ENCODE results near the gene P2RX1. TPM values are rescaled to one million over a fixed set of nuclear protein-coding genes. Genes with fewer than 3 reads are reported as not detected.
"Not testable (repeated sequence)": the region's sequence is repeated elsewhere in the genome, so short reads cannot be mapped to it uniquely, and the experiment has no call there.

Gene P2RX1
- total RNA-seq, 1 donor from 2014 or later: 0.47 TPM

DNA sequence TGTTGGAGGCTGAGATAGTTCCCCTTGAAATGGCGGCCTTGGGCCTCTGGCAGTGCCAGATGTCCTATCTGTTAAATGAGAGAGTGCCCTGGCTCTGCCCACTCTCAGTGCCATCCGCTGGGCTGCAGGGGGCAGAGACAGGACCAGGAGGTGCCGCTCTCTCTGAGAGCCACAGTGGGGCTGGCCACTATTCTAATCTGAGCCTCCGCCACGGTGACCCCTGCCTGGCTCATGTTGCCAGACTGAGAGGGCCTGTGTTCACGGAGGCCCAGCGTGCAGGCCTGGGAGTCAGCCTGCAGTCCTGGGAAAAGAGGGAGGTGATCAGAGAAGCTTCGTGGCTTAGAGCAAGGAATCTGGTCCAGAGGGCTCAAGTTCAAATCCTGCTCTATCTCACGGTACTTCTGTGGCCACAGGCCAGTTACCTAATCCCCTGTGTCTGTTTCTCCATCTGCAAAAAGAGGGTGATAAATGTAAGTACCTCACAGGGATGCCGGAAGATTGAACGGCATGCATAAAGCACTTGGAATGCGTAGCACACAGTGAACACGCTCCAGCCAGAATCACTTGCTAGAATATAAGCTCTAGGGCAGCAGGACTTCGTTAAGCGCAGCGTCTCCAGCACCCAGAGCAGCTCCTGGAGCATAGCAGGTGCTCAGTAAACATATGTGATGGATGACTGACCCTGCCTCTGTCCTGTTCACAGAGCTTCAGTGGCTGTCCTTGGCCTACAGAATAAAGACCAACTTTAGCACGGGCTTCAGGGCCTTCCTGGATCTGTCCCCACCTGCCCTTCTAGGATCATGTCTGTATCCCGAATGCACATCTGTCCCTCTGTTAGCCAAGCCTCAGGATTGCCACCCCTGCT lies 41.7 kb upstream of the P2RX1 start:
- no peaks in the 10 kb centered on the region for H3K27me3 Mint-ChIP-seq
- no peaks in the 10 kb centered on the region for H3K9me3 Mint-ChIP-seq
- peak overlapping the region; percentile 29 for H3K27ac Mint-ChIP-seq
- DNase-seq: no peak
- H3K4me3 Mint-ChIP-seq: no peak overlapping the region
- peaks cover 16% of the 10 kb centered on the region for H3K36me3 Mint-ChIP-seq (ENCODE audit: low read depth)
- H3K4me1 Mint-ChIP-seq: peaks cover 47% of the 10 kb centered on the region
- intact Hi-C loops (cut with micrococcal nuclease): no loop called here

DNA sequence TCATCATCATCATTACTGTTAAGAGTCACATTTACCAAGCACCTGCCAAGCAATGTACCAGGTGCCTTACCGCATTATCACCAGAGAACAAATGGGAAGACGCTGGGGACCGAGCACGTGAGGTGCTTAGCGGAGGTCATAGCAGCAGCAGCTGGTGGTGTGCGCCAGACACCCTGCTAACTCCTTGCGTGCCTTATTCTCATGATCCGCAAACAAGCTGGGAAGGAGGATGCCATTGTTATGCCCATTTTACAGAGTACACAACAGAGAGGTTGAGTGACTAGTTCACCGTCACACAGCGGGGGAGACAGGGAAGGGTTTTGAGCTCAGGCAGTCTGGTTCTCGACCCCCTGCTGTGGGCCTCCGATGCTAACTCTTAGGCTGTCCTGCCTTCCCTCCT lies 40.7 kb upstream of the P2RX1 start:
- H3K27ac Mint-ChIP-seq: no peak overlapping the region
- no peak overlapping the region for H3K4me3 Mint-ChIP-seq
- H3K9me3 Mint-ChIP-seq: no peaks in the 10 kb centered on the region
- DNase-seq: no peak
- H3K4me1 Mint-ChIP-seq: peaks cover 39% of the 10 kb centered on the region
- intact Hi-C loops (cut with micrococcal nuclease): no loop called here
- H3K36me3 Mint-ChIP-seq (ENCODE audit: low read depth): peaks cover 21% of the 10 kb centered on the region
- H3K27me3 Mint-ChIP-seq: no peaks in the 10 kb centered on the region

DNA sequence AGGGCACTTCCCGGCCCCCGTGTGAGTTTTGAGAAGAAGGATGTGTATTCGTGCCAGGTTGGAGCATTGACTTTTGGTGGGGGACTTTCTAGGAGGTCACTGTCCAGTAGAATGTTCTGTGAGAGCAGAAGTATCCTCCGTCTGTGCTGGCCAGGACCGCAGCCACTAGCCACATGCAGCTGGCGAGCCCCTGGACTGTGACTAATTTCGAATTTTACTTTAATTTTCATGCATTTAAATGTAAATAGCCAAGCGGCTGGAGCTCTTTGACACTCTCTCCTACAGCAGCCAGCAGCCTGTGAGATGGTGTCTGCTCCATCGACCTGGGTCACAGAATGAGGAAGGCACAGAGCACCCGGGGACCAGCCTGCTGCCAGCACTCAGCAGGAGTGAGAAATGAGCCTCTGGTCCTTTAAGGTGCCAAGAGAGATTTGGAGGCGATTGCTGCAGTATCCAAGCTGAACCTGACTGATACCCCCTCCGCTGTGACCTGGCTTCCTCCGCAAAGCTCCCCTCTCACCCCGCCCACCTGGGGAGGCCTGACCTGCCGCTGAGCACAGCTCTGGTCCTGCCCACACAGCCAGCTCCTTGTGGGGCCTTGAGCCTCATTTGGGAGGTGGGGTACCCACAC lies 40.2 kb upstream of the P2RX1 start:
- H3K4me1 Mint-ChIP-seq: peaks cover 34% of the 10 kb centered on the region
- H3K9me3 Mint-ChIP-seq: no peaks in the 10 kb centered on the region
- no peak overlapping the region for H3K4me3 Mint-ChIP-seq
- no peak for DNase-seq
- no peak overlapping the region for H3K27ac Mint-ChIP-seq
- peaks cover 26% of the 10 kb centered on the region for H3K36me3 Mint-ChIP-seq (ENCODE audit: low read depth)
- H3K27me3 Mint-ChIP-seq: no peaks in the 10 kb centered on the region
- intact Hi-C loops (cut with micrococcal nuclease): no loop called here

DNA sequence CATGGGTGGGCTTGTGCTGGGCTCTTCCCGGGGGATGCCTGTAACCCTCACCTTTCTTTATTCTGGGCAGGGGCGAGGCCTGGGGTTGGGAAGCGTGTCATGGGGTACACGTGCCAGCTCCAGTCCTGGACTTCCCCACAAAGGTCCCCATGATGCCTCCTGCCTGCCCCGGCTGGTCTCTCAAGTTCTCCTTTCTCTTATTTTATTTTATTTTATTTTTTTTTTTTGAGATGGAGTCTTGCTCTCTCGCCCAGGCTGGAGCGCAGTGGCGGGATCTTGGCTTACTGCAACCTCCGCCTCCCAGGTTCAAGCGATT lies 39.4 kb upstream of the P2RX1 start:
- DNase-seq: no peak
- H3K4me3 Mint-ChIP-seq: no peak overlapping the region
- no peaks in the 10 kb centered on the region for H3K27me3 Mint-ChIP-seq
- intact Hi-C loops (cut with micrococcal nuclease): no loop called here
- H3K4me1 Mint-ChIP-seq: peaks cover 27% of the 10 kb centered on the region
- H3K27ac Mint-ChIP-seq: no peak overlapping the region
- H3K9me3 Mint-ChIP-seq: no peaks in the 10 kb centered on the region
- peaks cover 22% of the 10 kb centered on the region for H3K36me3 Mint-ChIP-seq (ENCODE audit: low read depth)

DNA sequence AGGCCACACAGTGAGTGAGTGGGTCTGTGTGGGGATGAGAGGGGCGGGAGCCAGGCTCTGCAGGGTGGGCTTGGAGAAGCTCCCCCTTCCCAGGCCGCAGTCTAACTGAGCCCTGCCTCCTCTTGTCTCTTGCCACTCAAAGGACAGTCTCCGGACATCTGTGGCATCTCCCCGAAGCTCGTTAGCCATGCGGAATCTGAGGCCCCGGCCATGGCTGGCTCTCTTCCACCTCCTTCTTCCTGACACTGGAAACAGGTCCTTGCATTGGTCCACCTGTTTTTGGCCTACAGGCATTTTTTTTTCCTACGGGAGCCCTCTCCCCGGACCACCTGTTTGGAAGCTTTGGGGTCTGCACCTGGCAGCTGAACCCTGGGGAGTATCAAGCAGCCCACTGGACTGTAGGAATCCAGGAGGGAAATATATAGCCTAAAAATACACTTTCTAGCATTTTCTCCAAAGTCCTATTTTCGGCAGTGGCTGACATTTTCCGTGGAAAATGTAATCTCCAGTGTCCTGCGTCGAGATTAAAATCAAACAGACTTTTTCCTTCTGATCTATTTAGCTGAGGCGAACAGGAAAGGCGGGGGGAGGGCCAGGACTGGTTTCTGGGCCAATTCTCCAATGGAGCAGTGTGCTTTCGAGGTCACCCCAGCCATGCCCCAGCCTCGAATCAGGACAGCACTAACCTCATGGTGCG lies 38.9 kb upstream of the P2RX1 start:
- Mint-ChIP-seq H3K4me1 (peaks cover 22% of the 10 kb centered on the region), H3K9me3 (no peaks in the 10 kb centered on the region), H3K27ac (no peak overlapping the region), H3K4me3 (no peak overlapping the region), H3K27me3 (no peaks in the 10 kb centered on the region), H3K36me3 (ENCODE audit: low read depth) (peaks cover 19% of the 10 kb centered on the region)
- intact Hi-C loops (cut with micrococcal nuclease): no loop called here
- DNase-seq: no peak

DNA sequence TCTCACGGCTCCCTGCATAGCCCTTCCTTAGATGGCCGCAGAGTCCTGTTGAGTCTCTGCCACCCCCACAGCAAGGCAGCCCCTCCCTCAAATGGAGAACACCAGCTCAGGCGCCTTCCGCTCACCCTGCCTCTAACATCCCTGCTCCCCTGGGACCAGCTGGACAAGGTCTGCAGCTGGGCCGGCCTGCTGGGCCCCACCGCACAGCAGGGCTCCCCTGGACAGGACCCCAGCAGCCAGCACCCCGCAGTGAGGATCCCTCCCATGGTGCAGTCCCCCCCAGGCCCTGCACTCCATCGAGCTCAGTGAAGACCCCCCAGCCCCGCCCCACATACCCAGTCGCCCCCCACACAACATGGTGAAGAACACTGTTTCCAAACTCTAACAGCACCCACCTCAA lies 37.8 kb upstream of the P2RX1 start:
- Mint-ChIP-seq H3K27ac (no peak overlapping the region), H3K9me3 (no peaks in the 10 kb centered on the region), H3K27me3 (no peaks in the 10 kb centered on the region), H3K4me1 (peaks cover 16% of the 10 kb centered on the region), H3K4me3 (no peak overlapping the region), H3K36me3 (ENCODE audit: low read depth) (peaks cover 26% of the 10 kb centered on the region)
- no peak for DNase-seq
- intact Hi-C loops (cut with micrococcal nuclease): no loop called here

DNA sequence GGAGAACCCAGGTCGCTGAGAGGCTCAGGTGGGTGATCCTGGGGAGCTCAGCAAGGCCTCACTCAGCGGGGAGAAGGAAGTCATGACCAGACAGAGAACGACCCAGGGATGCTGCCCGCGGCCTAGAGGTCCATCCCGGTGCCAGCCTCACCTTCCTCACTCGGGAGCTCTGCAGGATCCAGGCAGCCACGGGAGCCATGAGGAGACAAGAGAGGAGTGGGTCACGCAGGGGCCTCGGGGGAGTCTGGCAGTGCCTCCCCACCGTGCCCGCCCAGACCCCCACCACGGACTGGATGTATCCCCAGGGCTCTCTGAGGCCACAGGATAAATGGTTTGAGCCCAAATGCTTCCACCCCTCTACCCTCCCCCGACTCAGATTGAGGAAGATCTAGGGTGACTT lies 37.3 kb upstream of the P2RX1 start:
- H3K27me3 Mint-ChIP-seq: no peaks in the 10 kb centered on the region
- no peaks in the 10 kb centered on the region for H3K9me3 Mint-ChIP-seq
- H3K36me3 Mint-ChIP-seq (ENCODE audit: low read depth): peaks cover 26% of the 10 kb centered on the region
- no peak overlapping the region for H3K4me3 Mint-ChIP-seq
- DNase-seq: no peak
- intact Hi-C loops (cut with micrococcal nuclease): no loop called here
- no peak overlapping the region for H3K27ac Mint-ChIP-seq
- H3K4me1 Mint-ChIP-seq: peaks cover 15% of the 10 kb centered on the region

DNA sequence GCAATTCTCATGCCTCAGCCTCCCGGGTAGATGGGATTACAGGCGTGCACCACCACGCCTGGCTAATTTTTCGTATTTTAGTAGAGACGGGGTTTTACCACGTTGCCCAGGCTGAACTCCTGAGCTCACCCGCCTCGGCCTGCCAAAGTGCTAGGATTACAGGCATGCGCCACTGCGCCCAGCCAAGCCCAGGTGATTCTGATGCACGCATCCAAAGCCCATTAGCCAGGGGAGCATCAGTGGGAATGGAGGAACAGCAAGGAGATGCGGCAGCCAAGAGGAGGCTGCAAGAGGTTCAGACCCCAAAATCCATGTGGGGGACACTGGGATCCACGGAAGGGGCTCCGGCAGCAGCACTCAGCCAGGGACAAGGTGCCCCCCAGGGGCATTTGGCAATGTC lies 35.9 kb upstream of the P2RX1 start:
- no peak for DNase-seq
- peaks cover 6% of the 10 kb centered on the region for H3K4me1 Mint-ChIP-seq
- no peaks in the 10 kb centered on the region for H3K27me3 Mint-ChIP-seq
- no peak overlapping the region for H3K4me3 Mint-ChIP-seq
- intact Hi-C loops (cut with micrococcal nuclease): no loop called here
- H3K36me3 Mint-ChIP-seq (ENCODE audit: low read depth): peaks cover 29% of the 10 kb centered on the region
- no peaks in the 10 kb centered on the region for H3K9me3 Mint-ChIP-seq
- no peak overlapping the region for H3K27ac Mint-ChIP-seq

DNA sequence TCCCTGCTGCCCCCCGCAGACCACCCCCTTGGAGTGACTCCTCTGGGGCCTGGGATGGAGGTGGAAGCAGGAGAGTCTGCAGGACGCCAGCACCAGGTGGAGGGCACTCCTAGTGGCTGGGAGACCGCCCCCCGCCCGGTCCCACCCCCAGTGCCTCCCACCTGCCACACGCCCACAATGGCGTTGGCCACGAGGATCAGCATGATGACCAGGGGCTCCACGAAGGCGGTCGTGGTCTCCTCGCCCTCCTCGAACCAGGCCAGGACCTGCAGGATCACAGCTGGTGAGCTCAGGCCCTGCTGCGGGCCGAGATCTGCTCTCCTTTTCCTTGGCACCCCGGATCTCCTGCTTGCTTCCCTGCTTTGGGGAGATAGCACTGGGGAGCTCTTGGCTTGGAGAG lies 35.2 kb upstream of the P2RX1 start:
- peaks cover 24% of the 10 kb centered on the region for H3K36me3 Mint-ChIP-seq (ENCODE audit: low read depth)
- H3K27me3 Mint-ChIP-seq: no peaks in the 10 kb centered on the region
- no peak overlapping the region for H3K27ac Mint-ChIP-seq
- no peak for DNase-seq
- H3K4me3 Mint-ChIP-seq: no peak overlapping the region
- intact Hi-C loops (cut with micrococcal nuclease): no loop called here
- no peaks in the 10 kb centered on the region for H3K9me3 Mint-ChIP-seq
- peaks cover 1% of the 10 kb centered on the region for H3K4me1 Mint-ChIP-seq

DNA sequence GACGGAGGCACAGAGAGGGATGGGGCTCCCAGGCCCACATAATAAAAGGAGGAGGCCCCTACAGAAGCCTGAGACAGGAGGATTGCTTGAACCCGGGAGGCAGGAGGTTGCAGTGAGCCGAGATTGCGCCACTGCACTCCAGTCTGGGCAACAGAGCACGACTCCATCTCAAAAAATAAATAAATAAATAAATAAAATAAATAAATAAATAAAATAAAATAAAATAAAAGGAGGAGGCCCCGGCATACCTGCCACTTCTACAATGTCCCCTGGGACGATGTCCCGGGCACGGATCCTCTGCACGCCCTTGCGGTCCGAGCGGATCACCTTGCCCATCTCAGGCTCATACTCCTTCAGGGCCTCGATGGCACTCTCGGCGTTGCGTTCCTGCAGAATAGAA lies 34.7 kb upstream of the P2RX1 start:
- Mint-ChIP-seq H3K4me3 (no peak overlapping the region), H3K27ac (no peak overlapping the region), H3K4me1 (no peaks in the 10 kb centered on the region), H3K27me3 (no peaks in the 10 kb centered on the region), H3K9me3 (no peaks in the 10 kb centered on the region), H3K36me3 (ENCODE audit: low read depth) (peaks cover 26% of the 10 kb centered on the region)
- intact Hi-C loops (cut with micrococcal nuclease): no loop called here
- no peak for DNase-seq

DNA sequence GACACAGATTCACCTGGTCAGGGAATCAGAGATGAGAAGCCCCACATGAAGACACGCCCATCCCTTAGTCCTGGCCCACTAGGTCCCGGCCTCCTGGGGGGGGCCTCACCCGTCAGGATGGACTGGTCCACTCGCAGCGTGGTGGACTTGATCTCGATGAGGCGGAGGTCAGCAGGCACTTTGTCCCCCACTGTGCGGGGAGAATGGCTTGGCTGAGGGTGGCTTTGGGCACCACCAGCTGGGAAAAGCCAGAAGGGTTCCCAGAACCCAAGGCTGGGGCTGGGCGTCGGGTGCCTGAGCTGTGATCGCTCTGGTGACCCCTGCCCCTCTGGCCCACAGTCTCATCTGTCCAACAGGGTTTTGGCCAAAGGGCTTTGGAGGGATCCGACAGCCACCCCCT lies 34.3 kb upstream of the P2RX1 start:
- H3K36me3 Mint-ChIP-seq (ENCODE audit: low read depth): peaks cover 30% of the 10 kb centered on the region

DNA sequence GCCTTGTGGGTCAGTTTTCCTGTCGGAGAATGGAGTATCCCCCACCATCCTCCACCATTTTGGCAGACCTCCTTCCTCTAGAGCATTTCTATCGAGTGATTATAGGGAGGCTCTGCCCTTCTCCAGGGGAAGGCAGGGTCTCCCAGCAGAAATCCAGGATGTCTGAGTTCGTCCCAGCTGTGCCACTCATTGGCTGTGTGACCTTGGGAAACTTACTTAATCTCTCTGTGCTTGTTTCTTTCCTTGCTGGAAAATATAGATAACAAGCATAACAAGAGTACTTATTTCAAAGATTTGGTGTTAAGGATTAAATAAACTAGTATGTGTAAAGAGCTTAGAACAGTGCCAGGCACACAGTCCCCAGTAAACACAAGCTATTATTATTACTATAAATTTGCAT lies 33.2 kb upstream of the P2RX1 start:
- no peak overlapping the region for H3K27ac Mint-ChIP-seq
- no peak for DNase-seq
- H3K27me3 Mint-ChIP-seq: no peaks in the 10 kb centered on the region
- H3K4me1 Mint-ChIP-seq: no peaks in the 10 kb centered on the region
- no peaks in the 10 kb centered on the region for H3K9me3 Mint-ChIP-seq
- intact Hi-C loops (cut with micrococcal nuclease): no loop called here
- H3K36me3 Mint-ChIP-seq (ENCODE audit: low read depth): peaks cover 33% of the 10 kb centered on the region
- no peak overlapping the region for H3K4me3 Mint-ChIP-seq

More for the DNA sequence above, 34.3 kb upstream of the P2RX1 start:
- Mint-ChIP-seq H3K27ac (no peak overlapping the region), H3K27me3 (no peaks in the 10 kb centered on the region), H3K4me1 (no peaks in the 10 kb centered on the region), H3K4me3 (no peak overlapping the region), H3K9me3 (no peaks in the 10 kb centered on the region)
- DNase-seq: no peak
- intact Hi-C loops (cut with micrococcal nuclease): no loop called here

DNA sequence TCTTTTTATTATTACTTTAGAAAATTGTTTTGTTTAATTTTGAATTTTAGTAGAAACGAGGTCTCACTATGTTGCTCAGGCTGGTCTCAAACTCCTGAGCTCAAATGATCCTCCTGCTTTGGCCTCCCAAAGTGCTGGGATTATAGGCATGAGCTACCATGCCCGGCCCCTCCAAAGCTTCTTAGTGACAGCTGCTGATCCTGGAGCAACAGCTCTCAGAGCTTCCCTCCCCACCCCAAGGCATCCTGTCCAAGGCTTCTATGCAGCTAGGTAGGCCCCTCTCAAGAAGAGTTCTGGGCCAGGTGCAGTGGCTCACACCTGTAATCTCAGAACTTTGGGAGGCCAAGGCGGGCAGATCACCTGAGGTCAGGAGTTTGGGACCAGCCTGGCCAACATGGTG lies 32.3 kb upstream of the P2RX1 start:
- H3K9me3 Mint-ChIP-seq; H3K4me1 Mint-ChIP-seq; H3K27ac Mint-ChIP-seq; intact Hi-C loops (cut with micrococcal nuclease); H3K27me3 Mint-ChIP-seq; DNase-seq; H3K4me3 Mint-ChIP-seq: not testable (repeated sequence)
- H3K36me3 Mint-ChIP-seq (ENCODE audit: low read depth): peaks cover 40% of the 10 kb centered on the region

DNA sequence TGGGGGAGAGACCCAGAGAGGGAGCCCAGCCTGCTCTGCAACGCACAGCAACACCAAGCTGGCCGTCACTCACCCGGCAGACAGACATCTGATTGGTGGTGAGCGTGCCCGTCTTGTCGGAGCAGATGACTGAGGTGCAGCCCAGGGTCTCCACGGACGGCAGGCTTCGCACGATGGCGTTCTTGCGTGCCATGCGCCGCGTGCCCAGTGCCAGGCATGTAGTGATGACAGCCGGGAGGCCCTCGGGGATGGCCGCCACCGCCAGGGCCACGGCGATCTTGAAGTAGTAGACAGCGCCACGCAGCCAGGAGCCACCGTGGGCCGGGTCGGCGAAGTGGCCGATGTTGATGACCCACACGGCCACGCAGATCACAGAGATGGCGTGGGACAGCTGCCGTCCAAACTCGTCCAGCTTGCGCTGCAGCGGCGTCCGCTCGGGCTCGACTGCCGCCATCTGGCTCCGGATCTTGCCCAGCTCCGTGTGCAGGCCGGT lies 31.1 kb upstream of the P2RX1 start:
- intact Hi-C loops (cut with micrococcal nuclease): no loop called here
- H3K36me3 Mint-ChIP-seq (ENCODE audit: low read depth): peaks cover 45% of the 10 kb centered on the region

More for the DNA sequence above, 31.1 kb upstream of the P2RX1 start:
- Mint-ChIP-seq H3K27me3 (no peaks in the 10 kb centered on the region), H3K4me3 (no peak overlapping the region), H3K9me3 (no peaks in the 10 kb centered on the region), H3K4me1 (no peaks in the 10 kb centered on the region), H3K27ac (no peak overlapping the region)
- no peak for DNase-seq
